WI38 (cell line): Measurements from ENCODE around the gene MED13L.

Source experiments
- H3K4me3 ChIP-seq: 2 replicates; pipeline ENCODE4 v1.5.1; 2011; ENCODE audit warnings: low read depth, mild to moderate bottlenecking, control low read depth, low read length
- TF ChIP-seq, protein P1 (sequence below): IDR thresholded peaks from 2 replicates; pipeline ENCODE4 v1.5.1; 2012; ENCODE audit warnings: low read depth, mild to moderate bottlenecking, control low read depth, low read length

The MED13L gene

DNA sequence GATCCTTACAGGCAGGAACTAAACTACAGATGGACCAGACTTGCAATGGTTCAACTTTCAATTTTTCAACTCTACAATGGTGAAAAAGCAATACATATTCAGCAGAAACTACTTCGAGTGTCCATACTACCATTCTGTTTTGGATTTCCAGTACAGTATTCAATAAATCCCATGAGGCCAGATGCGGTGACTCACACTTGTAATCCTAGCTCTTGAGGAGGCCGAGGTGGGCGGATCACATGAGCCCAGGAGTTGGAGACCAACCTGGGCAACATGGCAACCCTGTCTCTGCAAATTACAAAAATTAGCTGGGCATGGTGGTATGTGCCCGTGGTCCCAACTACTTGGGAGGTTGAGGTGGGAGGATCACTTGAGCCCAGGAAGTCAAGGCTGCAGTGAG, 336.1 kb downstream of the MED13L start:
- no peak overlapping the region for H3K4me3 ChIP-seq
- TF ChIP-seq, protein P1, sequence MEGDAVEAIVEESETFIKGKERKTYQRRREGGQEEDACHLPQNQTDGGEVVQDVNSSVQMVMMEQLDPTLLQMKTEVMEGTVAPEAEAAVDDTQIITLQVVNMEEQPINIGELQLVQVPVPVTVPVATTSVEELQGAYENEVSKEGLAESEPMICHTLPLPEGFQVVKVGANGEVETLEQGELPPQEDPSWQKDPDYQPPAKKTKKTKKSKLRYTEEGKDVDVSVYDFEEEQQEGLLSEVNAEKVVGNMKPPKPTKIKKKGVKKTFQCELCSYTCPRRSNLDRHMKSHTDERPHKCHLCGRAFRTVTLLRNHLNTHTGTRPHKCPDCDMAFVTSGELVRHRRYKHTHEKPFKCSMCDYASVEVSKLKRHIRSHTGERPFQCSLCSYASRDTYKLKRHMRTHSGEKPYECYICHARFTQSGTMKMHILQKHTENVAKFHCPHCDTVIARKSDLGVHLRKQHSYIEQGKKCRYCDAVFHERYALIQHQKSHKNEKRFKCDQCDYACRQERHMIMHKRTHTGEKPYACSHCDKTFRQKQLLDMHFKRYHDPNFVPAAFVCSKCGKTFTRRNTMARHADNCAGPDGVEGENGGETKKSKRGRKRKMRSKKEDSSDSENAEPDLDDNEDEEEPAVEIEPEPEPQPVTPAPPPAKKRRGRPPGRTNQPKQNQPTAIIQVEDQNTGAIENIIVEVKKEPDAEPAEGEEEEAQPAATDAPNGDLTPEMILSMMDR, result no peak

DNA sequence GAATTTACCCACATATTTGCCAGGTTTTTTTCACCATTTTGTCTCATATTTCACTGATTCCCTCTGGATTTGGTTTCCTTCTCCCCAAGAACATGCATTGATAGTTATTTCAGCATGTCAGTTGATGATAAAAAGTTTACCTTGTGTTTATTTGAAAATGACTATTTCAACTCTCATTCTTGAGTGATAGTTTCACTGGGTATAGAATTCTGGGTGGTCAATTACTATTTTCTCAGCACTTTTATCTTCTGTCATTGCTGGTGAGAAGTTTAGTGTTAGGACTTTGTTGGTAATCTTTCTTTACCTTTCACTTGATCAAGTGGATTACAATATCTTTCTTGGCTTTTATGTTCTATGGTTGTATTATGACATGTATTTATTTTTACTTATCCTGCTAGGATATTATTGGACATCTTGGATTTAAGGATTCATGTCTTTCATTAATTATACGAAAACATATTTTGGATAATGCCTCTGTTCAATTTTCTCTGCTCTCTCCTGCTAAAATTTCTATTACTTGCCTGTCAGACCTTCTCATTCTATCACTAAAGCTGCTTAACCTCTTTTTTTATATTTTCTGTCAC, 338.6 kb downstream of the MED13L start:
- TF ChIP-seq, protein P1, result no peak
- H3K4me3 ChIP-seq, result no peak overlapping the region

DNA sequence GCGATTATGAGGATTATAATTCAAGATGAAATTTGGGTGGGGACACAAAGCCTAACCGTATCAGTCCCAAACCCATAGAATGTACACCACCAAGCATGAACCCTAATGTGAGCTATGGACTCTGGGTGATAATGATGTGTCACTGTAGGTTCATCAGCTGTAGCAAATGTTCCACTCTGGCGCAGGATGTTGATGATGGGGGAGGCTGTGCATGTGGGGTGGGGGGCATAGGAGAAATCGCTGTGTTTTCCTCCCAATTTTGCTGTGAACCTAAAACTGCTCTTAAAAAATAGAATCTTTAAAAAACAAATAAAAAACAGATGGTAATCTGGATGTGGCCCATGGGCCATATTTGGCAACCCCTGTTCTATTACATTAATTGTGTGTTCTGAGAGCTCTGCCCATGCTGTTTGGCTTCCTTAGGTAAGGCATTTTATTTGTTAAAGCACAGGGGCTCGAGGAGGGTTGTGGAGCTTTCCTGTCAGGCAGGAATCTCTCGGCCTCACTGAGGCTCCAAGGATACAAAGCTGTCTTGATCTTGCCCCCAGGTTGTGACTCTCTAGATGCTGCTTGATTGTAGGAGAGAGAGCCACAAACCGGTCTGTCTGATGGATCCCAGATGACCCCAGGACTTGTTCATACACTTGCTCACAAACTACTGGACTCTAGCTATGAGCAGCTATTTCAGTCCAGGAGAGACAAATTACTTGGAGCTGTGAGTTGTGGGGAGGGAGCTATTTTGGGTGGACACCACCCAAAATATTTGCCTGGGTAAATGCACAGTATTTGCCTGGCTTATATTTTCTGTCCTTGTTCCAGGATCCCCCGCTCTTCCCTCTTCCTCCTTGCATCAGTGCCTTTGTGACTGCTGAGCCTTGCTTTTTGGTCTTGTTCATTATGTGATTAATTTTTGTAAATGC, 340.2 kb downstream of the MED13L start:
- TF ChIP-seq, protein P1, result no peak
- H3K4me3 ChIP-seq, result no peak overlapping the region

DNA sequence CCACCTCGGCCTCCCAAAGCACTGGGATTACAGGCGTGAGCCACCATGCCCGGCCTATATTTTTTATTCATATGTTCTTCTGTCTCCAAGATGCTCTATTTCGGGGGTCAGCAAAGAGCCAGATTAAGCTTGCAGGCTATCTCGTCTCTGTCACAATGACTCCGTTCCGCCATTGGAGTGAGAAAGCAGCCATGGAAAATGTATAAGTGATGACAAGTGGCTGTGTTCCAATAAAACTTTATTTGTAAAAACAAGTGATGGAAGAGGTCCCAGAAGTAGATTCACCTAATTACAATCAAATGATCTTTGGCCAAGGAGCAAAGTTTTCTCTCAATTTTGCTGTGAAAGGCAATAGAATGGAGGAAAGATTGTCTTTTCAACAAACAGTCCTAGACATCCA, 342.6 kb downstream of the MED13L start:
- no peak overlapping the region for H3K4me3 ChIP-seq
- TF ChIP-seq, protein P1, result no peak

DNA sequence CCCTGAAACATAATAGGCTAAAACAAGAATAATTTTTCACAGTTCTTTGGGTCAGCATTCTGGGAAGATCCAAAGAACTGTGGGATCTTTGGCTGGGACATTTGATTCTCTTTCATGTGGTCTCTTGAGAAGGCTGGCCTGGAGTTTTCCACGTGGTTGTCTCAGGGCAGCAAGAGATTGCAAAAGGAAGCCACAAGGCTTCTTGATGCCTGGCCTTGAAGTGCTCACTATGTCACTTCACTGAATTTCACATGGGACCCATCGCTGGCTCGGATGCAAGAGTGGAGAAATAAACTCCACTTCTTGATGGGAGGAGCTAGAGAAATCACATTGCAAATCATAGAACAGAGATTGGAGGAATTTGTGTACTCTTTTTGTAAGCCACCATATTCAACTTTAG, 343.4 kb downstream of the MED13L start:
- TF ChIP-seq, protein P1, result no peak
- no peak overlapping the region for H3K4me3 ChIP-seq

GRCh38 chr12:115932066-115932465, 345.4 kb downstream of the MED13L start:
- no peak overlapping the region for H3K4me3 ChIP-seq
- TF ChIP-seq, protein P1, result no peak

DNA sequence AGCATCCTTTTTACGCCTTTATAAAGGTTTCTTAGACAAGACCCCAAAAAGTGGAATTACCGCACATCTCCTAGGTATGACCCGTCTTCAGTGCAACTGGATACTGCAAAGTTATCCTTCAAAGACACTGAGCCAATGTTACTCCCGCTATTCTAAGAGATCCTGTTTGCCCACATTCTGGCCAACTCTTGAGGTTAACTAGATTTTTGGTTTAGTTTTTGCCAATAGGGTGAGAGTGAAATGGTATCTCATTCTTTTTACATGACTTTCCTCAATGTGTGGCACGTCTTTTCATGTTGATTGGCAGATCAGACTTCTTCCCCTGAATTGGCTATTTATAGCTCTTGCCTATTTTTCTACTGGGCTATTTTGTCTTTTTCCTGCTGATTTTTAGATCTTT, 347.2 kb downstream of the MED13L start:
- TF ChIP-seq, protein P1, result no peak
- no peak overlapping the region for H3K4me3 ChIP-seq
